ENCODE results near the gene FIBP. TPM values are rescaled to one million over a fixed set of nuclear protein-coding genes. Genes with fewer than 3 reads are reported as not detected.

The FIBP gene
- total and polyA plus RNA-seq, 10 of the 15 experiments (the other 5 are each of a cell fraction or from before 2014, with no cell fraction given), result 65.1 to 182 (median 94.6) TPM

- TF ChIP-seq CBFB (IDR thresholded peaks at IDR 0.05; ENCODE audit: low read depth) (peak; percentile 58), JUND (IDR thresholded peaks at IDR 0.05; ENCODE audit: low read depth, low read length) (no peak), ATF7 (IDR thresholded peaks at IDR 0.05; ENCODE audit: low read depth) (peak; percentile 23; the same call in 1 of the 2 replicates), STAT1 (conservative IDR thresholded peaks at IDR 0.05) (0 out of 2 replicates have a peak, but pooled peaks have one; percentile 24)
These were observed 39.7 kb upstream of the FIBP start (continued) for GRCh38 chr11:65927904-65928397.

GRCh38 chr11:65925397-65925796 lies 37.1 kb upstream of the FIBP start:
- ChIA-PET CTCF (no interaction called here), RAD21 (ENCODE audit: unreplicated experiment) (no interaction called here), POLR2A (interaction anchor here (0.9 to 1.9 kb wide), 3 partner anchors 35 to 65 kb away, joined by 3 to 6 read pairs (median 5); partner anchors contain the start of genes CCDC85B, FIBP and MUS81), SMC1A (ENCODE audit: uncharacterized antibody, unreplicated experiment) (no interaction called here)
- peaks cover 25% of the 10 kb centered on the region for H3K4me1 ChIP-seq (ENCODE audit: control insufficient read depth, insufficient read depth, low read length)
- no peak overlapping the region for H3K27ac ChIP-seq (ENCODE audit: control insufficient read depth, insufficient read depth)
- H3K79me2 ChIP-seq (ENCODE audit: control insufficient read depth, insufficient read depth, low read length), result peaks cover 5% of the 10 kb centered on the region
- H3K4me2 ChIP-seq (ENCODE audit: control insufficient read depth, insufficient read depth), result no peak overlapping the region
- H3K36me3 ChIP-seq (ENCODE audit: control insufficient read depth in 2 of 2, insufficient read depth in 2 of 2, low read length in 1 of 2), result peaks cover 0 to 2% of the 10 kb centered on the region in 2 experiments; a peak in 2 of 4 replicates
- H3K4me3 ChIP-seq, result no peak overlapping the region
- H2AFZ ChIP-seq (ENCODE audit: control insufficient read depth, low read depth, low read length), result no peak overlapping the region
- no peaks in the 10 kb centered on the region for H3K27me3 ChIP-seq (replicated peaks in 1 of 2; ENCODE audit: control insufficient read depth in 2 of 2, insufficient read depth in 2 of 2, low read length in 1 of 2)
- no peak for ATAC-seq
- WGBS (ENCODE audit: insufficient coverage, insufficient replicate concordance, low lambda C conversion rate, missing lambda C conversion rate), result 93% methylated on average over 2 of the region's 2 CpGs
- H3K9me3 ChIP-seq (replicated peaks; ENCODE audit: control insufficient read depth, insufficient read depth, low read length), result no peaks in the 10 kb centered on the region
- no peak overlapping the region for H3K9ac ChIP-seq (ENCODE audit: control insufficient read depth, insufficient read depth, low read length)
- intact Hi-C loops (cut with micrococcal nuclease; ENCODE audit: unreplicated experiment) (loop anchor here (5.0 kb wide), 1 partner anchor 33 kb away; the partner anchor contains the start of gene CCDC85B), in situ Hi-C loops (cut with MboI) (no loop called here)
- DNase-seq (ENCODE audit: low read depth, low spot score), result no peak
- no peak for TF ChIP-seq BACH1 (IDR thresholded peaks at IDR 0.05; ENCODE audit: borderline replicate concordance)
- BruUV-seq (replicated peaks), result no TSS peak
- no peak for FAIRE-seq
- H4K20me1 ChIP-seq (ENCODE audit: control insufficient read depth, insufficient read depth), result no peaks in the 10 kb centered on the region

- Histone ChIP-seq H3K36me3 (ENCODE audit: control insufficient read depth in 2 of 2, insufficient read depth in 2 of 2, low read length in 1 of 2) (peaks cover 0 to 2% of the 10 kb centered on the region in 2 experiments; a peak in 2 of 4 replicates), H3K9me3 (replicated peaks; ENCODE audit: control insufficient read depth, insufficient read depth, low read length) (no peaks in the 10 kb centered on the region), H3K27me3 (replicated peaks in 1 of 2; ENCODE audit: control insufficient read depth in 2 of 2, insufficient read depth in 2 of 2, low read length in 1 of 2) (no peaks in the 10 kb centered on the region), H3K4me3 (no peak overlapping the region), H3K4me1 (ENCODE audit: control insufficient read depth, insufficient read depth, low read length) (peaks cover 17% of the 10 kb centered on the region), H3K9ac (ENCODE audit: control insufficient read depth, insufficient read depth, low read length) (no peak overlapping the region), H4K20me1 (ENCODE audit: control insufficient read depth, insufficient read depth) (no peaks in the 10 kb centered on the region), H3K79me2 (ENCODE audit: control insufficient read depth, insufficient read depth, low read length) (peaks cover 26% of the 10 kb centered on the region), H2AFZ (ENCODE audit: control insufficient read depth, low read depth, low read length) (no peak overlapping the region), H3K27ac (ENCODE audit: control insufficient read depth, insufficient read depth) (no peak overlapping the region), H3K4me2 (ENCODE audit: control insufficient read depth, insufficient read depth) (no peak overlapping the region)
- intact Hi-C loops (cut with micrococcal nuclease; ENCODE audit: unreplicated experiment) (no loop called here), in situ Hi-C loops (cut with MboI) (no loop called here)
- POLR2A ChIA-PET, result interaction anchor here (0.9 to 1.7 kb wide), 2 partner anchors 10 to 11 kb away, joined by 3 to 6 read pairs; no protein-coding TSS in a partner anchor
- DNase-seq (ENCODE audit: low read depth, low spot score), result no peak
- no TSS peak for BruUV-seq (replicated peaks)
- RAD21 ChIA-PET (ENCODE audit: unreplicated experiment), result no interaction called here
- CTCF ChIA-PET, result interaction anchor here (1.1 to 1.4 kb wide), 5 partner anchors 36 to 122 kb away, joined by 3 to 10 read pairs (median 3); partner anchors contain the start of gene MUS81
- SMC1A ChIA-PET (ENCODE audit: uncharacterized antibody, unreplicated experiment), result interaction anchor here (0.7 kb wide), 1 partner anchor 10 kb away, joined by 3 read pairs; no protein-coding TSS in a partner anchor
- no peak for ATAC-seq
- WGBS (ENCODE audit: insufficient coverage, insufficient replicate concordance, low lambda C conversion rate, missing lambda C conversion rate), result 100% methylated on average over 3 of the region's 3 CpGs
- no peak for FAIRE-seq
- TF ChIP-seq PAX8 (IDR thresholded peaks at IDR 0.05) (no peak), PRDM15 (CRISPR knock-in tag; IDR thresholded peaks at IDR 0.05) (no peak), YY1 (IDR thresholded peaks at IDR 0.05; ENCODE audit: low read depth, low read length) (no peak), SIN3A (IDR thresholded peaks at IDR 0.05; ENCODE audit: low read depth, low read length) (no peak), SMAD5 (IDR thresholded peaks at IDR 0.05; ENCODE audit: low read depth) (no peak), STAT3 (IDR thresholded peaks at IDR 0.05; ENCODE audit: low read depth, low read length) (no peak), ZBED1 (IDR thresholded peaks at IDR 0.05; ENCODE audit: borderline replicate concordance) (no peak), MTA3 (IDR thresholded peaks at IDR 0.05; ENCODE audit: borderline replicate concordance, low read length) (no peak), SMAD1 (IDR thresholded peaks at IDR 0.05; ENCODE audit: low read depth, partially characterized antibody) (no peak)
These were observed 34.3 kb upstream of the FIBP start for GRCh38 chr11:65922565-65922964.

Data from GM12878 (cell line).